Esophagus squamous epithelium (tissue), 4 donors: ENCODE measurements around the gene ZNF524.

Source experiments
- POLR2A ChIP-seq, 4 donors: fragments of 450-650 bp; IDR thresholded peaks; one replicate each; pipeline ENCODE4 v1.6.1; 2017; ENCODE audit warnings: antibody characterized with exemption in 4 of 4, mild to moderate bottlenecking in 4 of 4, moderate library complexity in 3 of 4
- TF ChIP-seq, protein P1 (sequence below), 6 experiments: fragments of 450-650 bp in 4 of 6; fragments of 200-600 bp in 2 of 6; sonication (generic) in 2 of 6; IDR thresholded peaks; one replicate each; pipeline ENCODE4 v1.5.1; 2016 to 2019; ENCODE audit warnings: antibody characterized with exemption in 6 of 6, mild to moderate bottlenecking in 4 of 6, moderate library complexity in 4 of 6

DNA sequence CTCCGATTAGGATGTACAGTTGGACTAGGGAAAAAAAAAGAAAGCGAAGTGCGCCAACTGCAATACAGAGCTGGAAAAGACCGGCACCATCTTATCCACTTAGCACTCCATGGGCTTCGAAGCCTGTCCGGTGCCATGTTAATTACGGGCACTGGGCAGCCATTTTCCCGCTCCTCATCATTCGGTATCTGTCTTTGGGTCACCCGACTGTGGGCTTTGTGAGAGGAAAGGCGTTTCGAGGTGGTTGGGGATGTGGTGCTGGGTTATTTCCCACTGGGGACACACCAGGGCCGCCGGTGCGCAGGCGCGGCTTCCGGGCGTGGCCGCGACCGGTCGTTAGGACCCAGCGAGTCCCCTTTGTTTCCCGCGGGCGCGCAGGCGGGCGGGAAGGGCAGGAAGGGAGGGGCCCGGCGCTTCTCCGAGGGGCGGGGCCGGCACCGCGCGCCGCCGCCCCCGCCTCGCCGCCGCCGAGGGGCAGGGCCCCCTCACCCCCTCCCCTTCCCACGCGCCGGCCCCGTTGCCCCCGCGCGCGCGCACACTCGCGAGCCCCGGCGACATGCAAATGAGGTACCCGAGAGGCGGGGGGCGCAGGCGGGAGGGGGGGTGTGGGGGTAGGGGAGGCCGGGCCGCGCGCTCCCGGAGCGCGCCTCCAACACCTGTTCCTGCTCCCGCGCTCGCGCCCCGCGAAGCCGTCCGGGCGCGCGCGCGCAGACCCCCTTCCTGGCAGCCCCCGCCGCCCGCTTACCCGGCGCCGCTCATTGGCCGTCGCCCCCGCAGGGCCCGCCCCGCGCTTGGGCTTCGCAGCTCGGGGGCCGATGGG is at the start of gene ZNF524:
- TF ChIP-seq, protein P1, sequence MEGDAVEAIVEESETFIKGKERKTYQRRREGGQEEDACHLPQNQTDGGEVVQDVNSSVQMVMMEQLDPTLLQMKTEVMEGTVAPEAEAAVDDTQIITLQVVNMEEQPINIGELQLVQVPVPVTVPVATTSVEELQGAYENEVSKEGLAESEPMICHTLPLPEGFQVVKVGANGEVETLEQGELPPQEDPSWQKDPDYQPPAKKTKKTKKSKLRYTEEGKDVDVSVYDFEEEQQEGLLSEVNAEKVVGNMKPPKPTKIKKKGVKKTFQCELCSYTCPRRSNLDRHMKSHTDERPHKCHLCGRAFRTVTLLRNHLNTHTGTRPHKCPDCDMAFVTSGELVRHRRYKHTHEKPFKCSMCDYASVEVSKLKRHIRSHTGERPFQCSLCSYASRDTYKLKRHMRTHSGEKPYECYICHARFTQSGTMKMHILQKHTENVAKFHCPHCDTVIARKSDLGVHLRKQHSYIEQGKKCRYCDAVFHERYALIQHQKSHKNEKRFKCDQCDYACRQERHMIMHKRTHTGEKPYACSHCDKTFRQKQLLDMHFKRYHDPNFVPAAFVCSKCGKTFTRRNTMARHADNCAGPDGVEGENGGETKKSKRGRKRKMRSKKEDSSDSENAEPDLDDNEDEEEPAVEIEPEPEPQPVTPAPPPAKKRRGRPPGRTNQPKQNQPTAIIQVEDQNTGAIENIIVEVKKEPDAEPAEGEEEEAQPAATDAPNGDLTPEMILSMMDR (IDR thresholded peaks at IDR 0.05): peak in 1 of 6 experiments; percentile 8
- TF ChIP-seq POLR2A (IDR thresholded peaks at IDR 0.05): no peak
